Effector memory CD8-positive, alpha-beta T cell (primary cell): Measurements from ENCODE around the gene ZNF205.

ENCODE experiments used
- ATAC-seq: fragments of 150-1000 bp; cut with Tn5 transposase; replicated peaks from 2 replicates; pipeline ENCODE4 v1.10.0; 2021; ENCODE audit warnings: mild to moderate bottlenecking, moderate library complexity
- DNase-seq, 3 experiments: peaks; one replicate each; pipeline ENCODE4 v3.0.0; 2021
- H3K27ac Mint-ChIP-seq, 2 donors: one replicate each; pipeline ENCODE4 v1.8.0; 2022; ENCODE audit warnings: mild to moderate bottlenecking in 2 of 2, mixed read lengths in 2 of 2, moderate library complexity in 2 of 2
- H3K27me3 Mint-ChIP-seq, 2 donors: one replicate each; pipeline ENCODE4 v1.8.0; 2022; ENCODE audit warnings: mixed read lengths in 2 of 2
- H3K36me3 Mint-ChIP-seq: one replicate; pipeline ENCODE4 v1.8.0; 2022; ENCODE audit warnings: mild to moderate bottlenecking, moderate library complexity, mixed read lengths; ENCODE audit not compliant: insufficient read depth
- H3K4me1 Mint-ChIP-seq, 2 donors: one replicate each; pipeline ENCODE4 v1.8.0; 2022; ENCODE audit warnings: low read depth in 2 of 2, mixed read lengths in 2 of 2
- H3K4me3 Mint-ChIP-seq, 2 donors: one replicate each; pipeline ENCODE4 v1.8.0; 2022; ENCODE audit warnings: mild to moderate bottlenecking in 2 of 2, mixed read lengths in 2 of 2, moderate library complexity in 2 of 2
- H3K9me3 Mint-ChIP-seq, 2 donors: one replicate each; pipeline ENCODE4 v1.8.0; 2022; ENCODE audit warnings: mixed read lengths in 2 of 2

Gene ZNF205

GRCh38 chr16:3147046-3147756 is 34.8 kb downstream of the ZNF205 start:
- no peaks in the 10 kb centered on the region for H3K9me3 Mint-ChIP-seq
- ATAC-seq: no peak
- no peak for DNase-seq
- peaks cover 13 to 27% of the 10 kb centered on the region in 2 donors for H3K4me1 Mint-ChIP-seq
- no peak overlapping the region for H3K4me3 Mint-ChIP-seq
- peak overlapping the region; percentile 59 to 84 for H3K27ac Mint-ChIP-seq
- H3K27me3 Mint-ChIP-seq: no peaks in the 10 kb centered on the region
- H3K36me3 Mint-ChIP-seq: peaks cover 43% of the 10 kb centered on the region

GRCh38 chr16:3147757-3148104 is 35.3 kb downstream of the ZNF205 start:
- Mint-ChIP-seq H3K4me1 (peaks cover 19 to 28% of the 10 kb centered on the region in 2 donors), H3K4me3 (no peak overlapping the region), H3K27ac (peak overlapping the region; percentile 59 to 84), H3K27me3 (no peaks in the 10 kb centered on the region), H3K9me3 (peaks cover 0 to 2% of the 10 kb centered on the region in 2 donors), H3K36me3 (peaks cover 43% of the 10 kb centered on the region)
- ATAC-seq (no peak), DNase-seq (no peak)

GRCh38 chr16:3148256-3149192 is 36.1 kb downstream of the ZNF205 start:
- Mint-ChIP-seq H3K4me3 (peak overlapping the region; percentile 85 to 95), H3K27ac (peak overlapping the region; percentile 49 to 100), H3K27me3 (no peaks in the 10 kb centered on the region), H3K4me1 (peaks cover 20 to 30% of the 10 kb centered on the region in 2 donors), H3K9me3 (peaks cover 0 to 2% of the 10 kb centered on the region in 2 donors), H3K36me3 (peaks cover 46% of the 10 kb centered on the region)
- no peak for DNase-seq
- no peak for ATAC-seq

- Mint-ChIP-seq H3K9me3 (peaks cover 2 to 3% of the 10 kb centered on the region in 2 donors), H3K27me3 (no peaks in the 10 kb centered on the region), H3K4me3 (peak overlapping the region; percentile 85 to 95), H3K4me1 (peaks cover 20 to 30% of the 10 kb centered on the region in 2 donors), H3K27ac (peak overlapping the region; percentile 49 to 100), H3K36me3 (peaks cover 49% of the 10 kb centered on the region)
- no peak for DNase-seq
- ATAC-seq: no peak
These were observed 36.8 kb downstream of the ZNF205 start for GRCh38 chr16:3149193-3149530.

- Mint-ChIP-seq H3K27me3 (no peaks in the 10 kb centered on the region), H3K27ac (peak overlapping the region; percentile 98 to 100), H3K9me3 (peaks cover 2 to 8% of the 10 kb centered on the region in 2 donors), H3K36me3 (peaks cover 55% of the 10 kb centered on the region), H3K4me1 (peaks cover 20 to 30% of the 10 kb centered on the region in 2 donors), H3K4me3 (peak overlapping the region; percentile 85 to 95)
- DNase-seq: peak in 2 of 3 experiments; percentile 31 to 42
- peak; percentile 9 for ATAC-seq
These were observed 37.4 kb downstream of the ZNF205 start for GRCh38 chr16:3149630-3150345.

GRCh38 chr16:3150346-3151218 is 38.2 kb downstream of the ZNF205 start:
- Mint-ChIP-seq H3K27ac (peak overlapping the region; percentile 98 to 100), H3K4me3 (peak overlapping the region; percentile 85 to 95), H3K9me3 (peaks cover 2 to 8% of the 10 kb centered on the region in 2 donors), H3K27me3 (no peaks in the 10 kb centered on the region), H3K4me1 (peaks cover 20 to 30% of the 10 kb centered on the region in 2 donors), H3K36me3 (peaks cover 55% of the 10 kb centered on the region)
- peak; percentile 82 for ATAC-seq
- peak; percentile 98 to 99 (median 99) for DNase-seq

GRCh38 chr16:3152027-3152276 is 39.6 kb downstream of the ZNF205 start:
- Mint-ChIP-seq H3K27me3 (no peaks in the 10 kb centered on the region), H3K36me3 (peaks cover 60% of the 10 kb centered on the region), H3K4me3 (peak overlapping the region; percentile 83 to 95), H3K9me3 (peaks cover 2 to 8% of the 10 kb centered on the region in 2 donors), H3K4me1 (peaks cover 20 to 30% of the 10 kb centered on the region in 2 donors), H3K27ac (peak overlapping the region; percentile 100)
- no peak for ATAC-seq
- DNase-seq: no peak

- Mint-ChIP-seq H3K4me3 (peak overlapping the region; percentile 83 to 95), H3K27ac (peak overlapping the region; percentile 100), H3K4me1 (peaks cover 25 to 34% of the 10 kb centered on the region in 2 donors), H3K9me3 (peaks cover 5 to 8% of the 10 kb centered on the region in 2 donors), H3K27me3 (no peaks in the 10 kb centered on the region), H3K36me3 (peaks cover 65% of the 10 kb centered on the region)
- DNase-seq: peak; percentile 66 to 75 (median 67)
- ATAC-seq: peak; percentile 23
These were observed 40.0 kb downstream of the ZNF205 start for GRCh38 chr16:3152277-3152990.

GRCh38 chr16:3152991-3153368 is 40.6 kb downstream of the ZNF205 start:
- ATAC-seq (no peak), DNase-seq (no peak)
- H3K9me3 Mint-ChIP-seq: peaks cover 5 to 8% of the 10 kb centered on the region in 2 donors
- H3K4me3 Mint-ChIP-seq: peak overlapping the region; percentile 83 to 95
- H3K27me3 Mint-ChIP-seq: no peaks in the 10 kb centered on the region
- peaks cover 30 to 39% of the 10 kb centered on the region in 2 donors for H3K4me1 Mint-ChIP-seq
- peak overlapping the region; percentile 100 for H3K27ac Mint-ChIP-seq
- peaks cover 70% of the 10 kb centered on the region for H3K36me3 Mint-ChIP-seq

- Mint-ChIP-seq H3K9me3 (peaks cover 8% of the 10 kb centered on the region in 2 donors), H3K4me1 (peaks cover 40 to 43% of the 10 kb centered on the region in 2 donors), H3K36me3 (peaks cover 73% of the 10 kb centered on the region), H3K4me3 (no peak overlapping the region), H3K27ac (peak overlapping the region in 1 of 2 donors; percentile 78), H3K27me3 (no peaks in the 10 kb centered on the region)
- DNase-seq: no peak
- ATAC-seq: no peak
These were observed 42.8 kb downstream of the ZNF205 start for GRCh38 chr16:3155181-3155580.

GRCh38 chr16:3155972-3156371 is 43.6 kb downstream of the ZNF205 start:
- ATAC-seq (no peak), DNase-seq (no peak)
- Mint-ChIP-seq H3K36me3 (peaks cover 68% of the 10 kb centered on the region), H3K27me3 (no peaks in the 10 kb centered on the region), H3K27ac (no peak overlapping the region), H3K9me3 (peaks cover 8% of the 10 kb centered on the region in 2 donors), H3K4me1 (peaks cover 35 to 36% of the 10 kb centered on the region in 2 donors), H3K4me3 (no peak overlapping the region)
